Epithelial cell of esophagus (primary cell): ENCODE results near the gene INSRR.
A peak's percentile ranks its signal among the peaks of the same experiment; 100 is the strongest.

Experiments used
- DNase-seq: peaks from one replicate; pipeline ENCODE4 v3.0.0; 2010; ENCODE audit warnings: low read depth
- H3K4me3 ChIP-seq: 2 replicates; pipeline ENCODE4 v1.5.1; 2011; ENCODE audit warnings: mild to moderate bottlenecking, low read length, control low read depth
- TF ChIP-seq, protein P1 (sequence below): IDR thresholded peaks from 2 replicates; pipeline ENCODE4 v1.5.1; 2011; ENCODE audit warnings: low read depth, mild to moderate bottlenecking, low read length, control low read depth, inconsistent platforms; ENCODE audit not compliant: insufficient read depth; ENCODE audit errors: missing control alignments

INSRR gene

GRCh38 chr1:156865865-156866248 lies 6.9 kb upstream of the INSRR start:
- TF ChIP-seq, protein P1, sequence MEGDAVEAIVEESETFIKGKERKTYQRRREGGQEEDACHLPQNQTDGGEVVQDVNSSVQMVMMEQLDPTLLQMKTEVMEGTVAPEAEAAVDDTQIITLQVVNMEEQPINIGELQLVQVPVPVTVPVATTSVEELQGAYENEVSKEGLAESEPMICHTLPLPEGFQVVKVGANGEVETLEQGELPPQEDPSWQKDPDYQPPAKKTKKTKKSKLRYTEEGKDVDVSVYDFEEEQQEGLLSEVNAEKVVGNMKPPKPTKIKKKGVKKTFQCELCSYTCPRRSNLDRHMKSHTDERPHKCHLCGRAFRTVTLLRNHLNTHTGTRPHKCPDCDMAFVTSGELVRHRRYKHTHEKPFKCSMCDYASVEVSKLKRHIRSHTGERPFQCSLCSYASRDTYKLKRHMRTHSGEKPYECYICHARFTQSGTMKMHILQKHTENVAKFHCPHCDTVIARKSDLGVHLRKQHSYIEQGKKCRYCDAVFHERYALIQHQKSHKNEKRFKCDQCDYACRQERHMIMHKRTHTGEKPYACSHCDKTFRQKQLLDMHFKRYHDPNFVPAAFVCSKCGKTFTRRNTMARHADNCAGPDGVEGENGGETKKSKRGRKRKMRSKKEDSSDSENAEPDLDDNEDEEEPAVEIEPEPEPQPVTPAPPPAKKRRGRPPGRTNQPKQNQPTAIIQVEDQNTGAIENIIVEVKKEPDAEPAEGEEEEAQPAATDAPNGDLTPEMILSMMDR = no peak
- no peak for DNase-seq
- no peak overlapping the region for H3K4me3 ChIP-seq

- TF ChIP-seq, protein P1 = no peak
- H3K4me3 ChIP-seq = no peak overlapping the region
- no peak for DNase-seq
These were observed 6.3 kb upstream of the INSRR start for GRCh38 chr1:156865258-156865657.

DNA sequence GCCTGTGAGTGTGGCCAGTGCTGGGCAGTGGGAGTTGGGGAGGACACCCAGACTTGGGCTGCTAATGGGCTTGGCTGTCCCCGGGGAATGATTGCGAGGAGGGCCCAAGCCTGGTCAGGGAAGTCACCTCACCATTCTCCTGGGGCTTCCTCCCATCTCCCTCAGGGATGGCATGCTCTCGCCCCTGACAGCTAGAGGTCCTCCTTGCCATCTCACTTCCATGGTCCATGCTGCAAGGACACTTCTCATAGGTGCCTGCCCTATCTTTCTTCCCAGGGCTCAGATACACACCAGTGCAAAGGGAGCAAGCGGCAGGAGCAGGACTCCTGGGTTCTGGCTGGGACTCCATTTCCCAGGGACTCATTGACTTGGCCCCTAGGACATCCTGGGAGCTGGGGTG lies 5.9 kb upstream of the INSRR start:
- TF ChIP-seq, protein P1 = no peak
- no peak overlapping the region for H3K4me3 ChIP-seq
- DNase-seq = no peak

DNA sequence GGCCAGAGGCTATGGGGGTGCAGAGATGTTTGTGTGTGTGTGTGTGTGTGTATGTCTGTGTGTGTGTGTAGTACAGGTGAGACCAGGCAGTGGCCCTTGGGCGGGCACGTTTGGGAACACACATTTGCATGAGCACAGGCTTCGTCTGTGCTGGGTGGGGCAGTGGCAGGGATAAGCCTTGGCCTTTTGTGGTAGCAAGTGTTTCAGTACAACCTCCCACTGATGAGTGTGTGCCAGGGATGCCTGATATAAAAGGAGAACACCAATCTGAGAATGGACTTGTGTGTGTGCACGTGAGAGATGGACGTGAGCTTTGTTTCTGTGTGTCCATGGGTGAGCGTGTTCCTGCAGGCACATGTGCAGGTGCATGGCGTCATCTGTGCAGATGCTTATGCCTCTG lies 4.7 kb upstream of the INSRR start:
- DNase-seq = no peak
- no peak overlapping the region for H3K4me3 ChIP-seq
- TF ChIP-seq, protein P1 = no peak

GRCh38 chr1:156862997-156863599 lies 4.2 kb upstream of the INSRR start:
- no peak overlapping the region for H3K4me3 ChIP-seq
- TF ChIP-seq, protein P1 = no peak
- DNase-seq = peak; percentile 38

DNA sequence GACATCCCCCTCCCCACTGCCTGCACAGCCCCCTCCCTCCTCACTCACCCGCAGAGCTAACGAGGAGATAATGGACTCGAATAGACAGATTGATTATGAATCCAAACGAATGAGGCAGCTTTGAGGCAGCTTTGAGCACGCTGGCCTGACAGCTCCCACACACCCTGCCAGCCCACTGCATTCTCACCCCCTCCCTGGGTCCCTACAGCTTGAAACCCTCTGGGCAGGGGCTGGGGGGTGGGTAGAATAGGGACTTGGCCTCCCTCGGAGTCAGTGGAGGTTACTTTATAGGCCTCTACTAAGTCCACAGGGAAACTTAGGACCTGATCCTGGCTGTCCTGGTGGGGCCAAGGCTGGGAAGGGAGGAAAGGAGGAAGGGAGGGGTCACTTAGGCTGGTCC lies 3.7 kb upstream of the INSRR start:
- DNase-seq = no peak
- TF ChIP-seq, protein P1 = no peak
- H3K4me3 ChIP-seq = no peak overlapping the region
